GM12878 (cell line): ENCODE measurements around the gene PTRH2.

Experiments used
- CTCF ChIP-seq, 3 experiments: IDR thresholded peaks in 2 of 3; conservative IDR thresholded peaks in 1 of 3; 2 replicates each; pipeline ENCODE4 v1.5.1; 2011; ENCODE audit warnings: low read depth in 3 of 3, low read length in 3 of 3, mild to moderate bottlenecking in 3 of 3, control low read depth in 2 of 3, moderate library complexity in 2 of 3, inconsistent platforms in 1 of 3, mixed read lengths in 1 of 3; ENCODE audit not compliant: control insufficient read depth in 2 of 3, insufficient read depth in 1 of 3; ENCODE audit errors: extremely low read depth in 1 of 3
- HSF1 ChIP-seq: fragments of 150-350 bp; IDR thresholded peaks from 2 replicates; pipeline ENCODE4 v1.6.1; 2014; ENCODE audit warnings: mild to moderate bottlenecking, low read depth, low read length
- LARP7 ChIP-seq: fragments of 450-650 bp; IDR thresholded peaks from 2 replicates; pipeline ENCODE4 v1.6.1; 2017; ENCODE audit warnings: mild to moderate bottlenecking
- MAX ChIP-seq: IDR thresholded peaks from 2 replicates; pipeline ENCODE4 v1.6.1; 2012; ENCODE audit warnings: low read depth, low read length, improper control_type of control experiment
- MLLT1 ChIP-seq: fragments of 450-650 bp; IDR thresholded peaks from 2 replicates; pipeline ENCODE4 v1.6.1; 2016; ENCODE audit warnings: mild to moderate bottlenecking
- NFXL1 ChIP-seq: fragments of 450-650 bp; IDR thresholded peaks from 2 replicates; pipeline ENCODE4 v1.6.1; 2017; ENCODE audit warnings: antibody characterized with exemption, mild to moderate bottlenecking, borderline replicate concordance
- NR2F1 ChIP-seq: fragments of 450-650 bp; conservative IDR thresholded peaks from 2 replicates; pipeline ENCODE4 v1.6.1; 2017; ENCODE audit warnings: mild to moderate bottlenecking
- PAX5 ChIP-seq: IDR thresholded peaks from 2 replicates; pipeline ENCODE4 v1.6.1; 2011; ENCODE audit warnings: low read depth, low read length, borderline replicate concordance
- POLR2A ChIP-seq: IDR thresholded peaks from 2 replicates; pipeline ENCODE4 v1.6.1; 2011; ENCODE audit warnings: low read depth, mild to moderate bottlenecking, low read length
- POLR2AphosphoS5 ChIP-seq: IDR thresholded peaks from 2 replicates; pipeline ENCODE4 v1.6.1; 2011; ENCODE audit warnings: mild to moderate bottlenecking, low read length, inconsistent platforms
- RB1 ChIP-seq: fragments of 450-650 bp; formaldehyde crosslinking; IDR thresholded peaks from 2 replicates; pipeline ENCODE4 v1.6.1; 2017; ENCODE audit warnings: mild to moderate bottlenecking, borderline replicate concordance
- RCOR1 ChIP-seq: conservative IDR thresholded peaks from 2 replicates; pipeline ENCODE4 v1.6.1; 2012; ENCODE audit warnings: low read depth, low read length, improper control_type of control experiment
- RELA ChIP-seq: fragments of 450-650 bp; IDR thresholded peaks from 2 replicates; pipeline ENCODE4 v1.8.0; 2014; ENCODE audit warnings: borderline replicate concordance; ENCODE audit not compliant: partially characterized antibody

GRCh38 chr17:59683283-59683682 lies 23.9 kb downstream of the PTRH2 start:
- TF ChIP-seq RELA (no peak), MAX (no peak), HSF1 (no peak), PAX5 (no peak), POLR2A (no peak), LARP7 (no peak), CTCF (IDR thresholded peaks at IDR 0.05 in 2 of 3, conservative IDR thresholded peaks at IDR 0.05 in 1 of 3; ENCODE audit: control insufficient read depth in 2 of 3, extremely low read depth in 1 of 3, insufficient read depth in 1 of 3, low read depth in 3 of 3, low read length in 3 of 3) (no peak), POLR2AphosphoS5 (no peak), MLLT1 (no peak), RB1 (no peak), NFXL1 (no peak), RCOR1 (no peak), NR2F1 (no peak)
